ENCODE data around the gene MCM10.
"Not testable (repeated sequence)": the region's sequence is repeated elsewhere in the genome, so short reads cannot be mapped to it uniquely, and the experiment has no call there.

MCM10 gene

DNA sequence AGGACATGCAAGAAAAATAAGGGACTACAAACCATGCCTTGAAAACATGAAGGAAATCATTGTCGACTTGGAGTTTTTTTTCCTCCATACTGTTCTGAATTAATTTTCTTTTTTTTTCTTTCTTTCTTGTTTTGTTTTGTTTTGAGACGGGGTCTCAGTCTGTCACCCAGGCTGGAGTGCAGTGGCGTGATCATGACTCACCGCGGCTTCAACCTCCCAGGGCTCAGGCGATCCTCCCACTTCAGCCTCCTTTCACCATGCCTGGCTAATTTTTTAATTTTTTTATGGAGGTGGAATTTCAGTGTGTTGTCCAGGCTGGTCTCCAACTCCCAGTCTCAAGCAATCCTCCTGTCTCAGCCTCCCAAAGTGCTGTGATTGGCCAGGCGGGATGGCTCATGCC lies 61.2 kb downstream of the MCM10 start:
- FAIRE-seq: no peak

DNA sequence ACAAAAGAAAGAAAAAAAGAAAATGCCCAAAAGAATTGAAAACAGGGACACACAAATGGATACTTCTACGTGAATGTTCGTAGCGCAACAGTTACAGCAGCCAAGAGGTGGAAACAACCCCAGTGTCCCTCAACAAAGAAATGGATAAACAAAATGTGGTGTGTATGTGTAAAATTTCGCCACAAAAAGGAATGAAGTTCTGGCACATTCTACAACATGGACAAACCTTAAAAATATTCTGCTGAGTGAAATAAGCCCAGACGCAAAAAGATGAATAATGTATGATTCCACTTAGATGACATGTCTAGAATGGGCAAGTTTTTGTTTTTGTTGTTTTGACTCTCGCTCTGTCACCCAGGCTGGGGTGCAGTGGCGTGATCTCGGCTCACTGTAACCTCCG lies 61.9 kb downstream of the MCM10 start:
- FAIRE-seq: no peak

DNA sequence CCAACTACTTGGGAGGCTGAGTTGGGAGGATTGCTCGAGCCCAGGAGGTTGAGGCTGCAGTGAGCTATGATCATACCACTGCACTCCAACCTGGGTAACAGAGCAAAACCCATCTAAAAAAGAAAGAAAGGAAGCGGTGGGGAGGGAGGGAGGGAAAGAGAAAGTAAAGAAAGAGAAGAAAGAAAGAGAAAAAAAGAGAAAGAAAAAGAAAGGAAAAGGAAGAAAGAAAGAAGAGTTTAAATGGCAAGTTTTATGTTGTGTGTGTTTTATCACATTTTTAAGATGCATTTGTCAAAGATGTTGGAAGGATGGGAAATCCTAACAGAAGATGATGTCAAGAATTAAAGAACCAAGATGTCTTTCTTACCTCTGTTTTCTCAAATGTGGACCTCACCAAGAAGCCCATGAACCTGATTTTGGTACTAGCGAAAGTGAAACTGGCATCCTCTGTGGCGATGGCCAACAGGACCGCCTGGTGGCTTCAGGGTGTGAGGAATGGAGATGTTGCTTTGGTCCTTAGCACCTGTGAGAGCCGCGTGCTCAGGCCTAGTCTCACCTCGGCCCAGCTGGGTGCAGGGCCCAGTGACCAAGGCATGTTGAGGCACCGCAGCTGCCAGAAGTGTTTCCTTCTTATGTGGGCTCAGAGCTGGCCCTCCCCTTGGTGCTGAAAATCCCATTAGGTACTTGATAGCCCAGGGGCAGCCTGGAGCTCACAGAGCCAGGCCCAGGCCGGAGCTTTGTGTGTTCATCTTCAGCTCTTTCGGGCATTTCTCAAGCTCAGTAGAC lies 63.0 kb downstream of the MCM10 start:
- no peak for FAIRE-seq

DNA sequence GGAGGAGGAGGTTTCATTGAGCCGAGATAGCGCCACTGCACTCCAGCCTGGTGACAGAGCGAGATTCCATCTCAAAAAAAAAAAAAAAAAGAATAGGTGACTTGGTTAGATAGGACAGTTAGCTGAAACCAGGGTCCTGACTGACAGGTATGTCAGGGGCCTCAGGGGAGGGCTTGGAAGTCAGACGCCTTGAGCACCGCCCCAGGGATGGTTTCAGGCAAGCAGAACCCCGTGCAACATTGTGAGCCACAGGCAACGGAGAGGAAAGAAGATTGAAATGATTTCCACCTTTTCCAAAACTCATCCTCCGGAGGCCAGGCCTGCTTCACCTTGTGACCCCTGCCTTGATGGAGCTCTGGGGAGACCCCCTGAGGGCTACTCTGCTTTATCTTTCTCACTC lies 64.2 kb downstream of the MCM10 start:
- no peak for FAIRE-seq

DNA sequence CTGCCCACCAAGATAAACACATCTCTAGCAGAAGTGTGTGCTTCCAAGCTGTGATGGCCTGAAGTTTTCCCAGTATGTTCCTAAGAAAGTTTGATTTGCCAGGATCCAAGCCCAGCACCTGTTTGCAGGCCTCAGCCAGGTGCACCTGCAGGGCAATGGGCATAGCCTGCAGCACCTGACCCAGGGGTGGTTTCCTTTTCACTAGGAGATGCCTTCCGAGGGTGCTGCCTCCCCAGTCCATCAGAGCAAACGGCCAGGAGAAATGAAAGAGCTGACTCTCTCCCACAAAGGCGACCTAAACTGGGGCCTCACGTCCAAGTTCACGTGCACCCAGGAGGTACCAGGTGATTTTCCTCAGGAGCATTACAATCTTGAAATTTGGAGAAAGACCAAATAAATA lies 65.7 kb downstream of the MCM10 start:
- FAIRE-seq: no peak

DNA sequence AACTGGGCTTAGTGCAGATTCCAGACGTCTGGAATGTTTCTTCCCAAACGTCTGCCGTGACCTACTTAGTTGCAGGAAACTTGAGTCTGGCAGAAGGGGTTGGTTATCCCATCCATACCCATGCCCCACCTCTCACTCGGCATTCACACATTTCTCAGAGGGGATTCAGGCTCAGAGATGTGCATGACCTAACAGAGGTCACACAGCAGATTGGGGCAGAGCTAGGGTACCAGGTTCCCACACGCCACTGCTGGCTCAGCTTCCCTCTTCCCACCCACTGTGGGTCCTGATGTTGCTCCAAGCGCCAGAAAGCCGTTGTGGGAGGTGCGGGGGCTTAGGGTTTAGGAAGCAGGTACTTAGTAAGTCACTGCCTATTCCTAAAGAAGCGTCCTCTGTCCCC lies 69.8 kb downstream of the MCM10 start:
- no peak for FAIRE-seq

DNA sequence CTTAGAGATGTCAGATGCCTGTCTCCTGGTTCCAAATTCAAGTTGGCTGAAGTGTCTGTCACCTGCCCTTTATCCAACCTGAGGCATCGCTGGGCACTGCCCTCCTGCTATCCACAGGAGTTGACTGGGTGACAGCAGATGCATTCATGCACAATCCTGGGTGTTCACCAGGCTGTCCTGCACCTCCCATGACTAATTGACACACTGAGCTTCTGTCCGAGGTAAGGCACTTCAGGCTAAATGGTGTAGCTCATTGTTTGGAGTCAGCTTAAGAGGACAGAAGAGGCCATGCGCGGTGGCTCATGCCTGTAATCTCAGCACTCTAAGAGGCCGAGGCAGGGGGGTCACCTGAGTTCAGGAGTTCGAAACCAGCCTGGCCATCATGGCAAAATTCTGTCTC lies 70.5 kb downstream of the MCM10 start:
- no peak for FAIRE-seq

DNA sequence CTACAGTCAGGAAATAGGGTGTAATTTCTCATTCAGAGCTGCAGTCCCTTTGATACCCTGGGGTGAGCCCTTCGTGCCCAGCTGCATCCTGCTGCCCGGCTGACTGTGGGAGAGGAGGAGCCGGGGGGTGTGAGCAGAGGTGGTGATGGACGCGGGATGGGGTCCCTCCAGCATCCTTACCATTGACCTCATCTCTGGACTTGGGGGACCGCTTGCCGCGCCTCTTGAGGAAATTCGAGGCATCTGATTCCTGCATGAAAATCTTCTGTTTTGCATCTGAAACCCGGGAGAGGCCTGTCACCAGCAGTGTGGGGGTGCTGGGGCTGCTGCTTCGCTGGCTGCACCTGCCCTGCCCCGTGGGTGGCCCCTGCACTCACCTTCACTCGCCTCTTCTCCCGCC lies 72.0 kb downstream of the MCM10 start:
- FAIRE-seq: no peak

DNA sequence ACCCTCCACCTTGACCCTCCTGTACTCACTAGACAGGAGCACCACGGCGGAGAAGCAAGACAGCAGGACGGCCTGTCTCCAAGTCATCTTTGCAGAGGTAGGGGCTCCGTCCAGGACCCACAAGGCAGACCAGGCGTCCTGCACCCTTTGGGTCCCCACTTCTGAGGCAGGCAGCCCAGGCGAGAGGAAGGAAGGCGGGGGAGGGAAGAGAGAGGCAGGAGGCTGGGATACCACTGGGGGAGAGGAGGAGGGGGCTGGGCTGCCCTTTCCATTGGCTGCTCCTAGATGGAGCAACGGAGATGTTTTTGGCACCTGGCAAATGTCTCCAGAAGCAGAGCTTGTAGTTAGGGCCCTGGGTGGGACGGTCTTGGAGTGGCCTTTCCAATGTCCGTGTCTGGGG lies 72.8 kb downstream of the MCM10 start, which contains the start of gene UCMA:
Gene UCMA, minus strand, starts transcription at position 203 of the 400 bp plus-strand sequence. Its CDS starts 116 bp downstream, at position 87.
- FAIRE-seq: no peak

DNA sequence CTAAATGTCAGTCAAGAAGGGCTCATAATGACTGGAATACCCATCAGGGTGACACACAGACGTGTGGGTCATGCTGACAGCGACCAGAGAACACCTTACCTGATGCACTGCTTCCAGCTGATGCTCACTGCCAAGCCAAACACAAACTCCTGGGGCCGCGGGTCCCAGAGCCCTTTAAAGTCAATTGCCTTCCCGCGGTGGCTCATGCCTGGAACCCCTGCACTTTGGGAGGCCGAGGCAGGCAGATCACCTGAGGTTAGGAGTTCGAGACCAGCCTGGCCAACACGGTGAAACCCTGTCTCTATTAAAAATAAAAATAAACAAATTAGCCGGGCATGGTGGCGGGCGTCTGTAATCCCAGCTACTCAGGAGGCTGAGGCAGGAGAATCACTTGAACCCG lies 73.4 kb downstream of the MCM10 start:
- not testable (repeated sequence) for FAIRE-seq

DNA sequence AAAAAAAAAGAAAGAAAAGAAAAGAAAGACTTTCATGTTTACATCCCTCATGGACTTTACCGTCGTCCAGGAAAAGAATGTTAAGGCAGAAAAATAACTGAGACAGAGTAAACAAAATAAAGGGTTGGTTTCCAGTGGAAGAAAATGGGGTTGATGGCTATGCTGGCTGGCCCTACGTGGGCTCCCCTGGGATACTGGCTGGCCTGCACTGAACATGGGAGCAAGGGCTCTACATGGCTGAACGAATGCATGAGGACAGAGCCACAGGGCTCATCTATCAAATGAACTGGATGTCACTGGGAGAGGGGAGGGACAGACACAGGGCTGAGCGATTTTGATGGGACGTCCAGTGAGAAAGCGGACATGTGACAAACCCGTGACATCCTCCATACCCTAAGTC lies 75.3 kb downstream of the MCM10 start:
- no peak for FAIRE-seq

DNA sequence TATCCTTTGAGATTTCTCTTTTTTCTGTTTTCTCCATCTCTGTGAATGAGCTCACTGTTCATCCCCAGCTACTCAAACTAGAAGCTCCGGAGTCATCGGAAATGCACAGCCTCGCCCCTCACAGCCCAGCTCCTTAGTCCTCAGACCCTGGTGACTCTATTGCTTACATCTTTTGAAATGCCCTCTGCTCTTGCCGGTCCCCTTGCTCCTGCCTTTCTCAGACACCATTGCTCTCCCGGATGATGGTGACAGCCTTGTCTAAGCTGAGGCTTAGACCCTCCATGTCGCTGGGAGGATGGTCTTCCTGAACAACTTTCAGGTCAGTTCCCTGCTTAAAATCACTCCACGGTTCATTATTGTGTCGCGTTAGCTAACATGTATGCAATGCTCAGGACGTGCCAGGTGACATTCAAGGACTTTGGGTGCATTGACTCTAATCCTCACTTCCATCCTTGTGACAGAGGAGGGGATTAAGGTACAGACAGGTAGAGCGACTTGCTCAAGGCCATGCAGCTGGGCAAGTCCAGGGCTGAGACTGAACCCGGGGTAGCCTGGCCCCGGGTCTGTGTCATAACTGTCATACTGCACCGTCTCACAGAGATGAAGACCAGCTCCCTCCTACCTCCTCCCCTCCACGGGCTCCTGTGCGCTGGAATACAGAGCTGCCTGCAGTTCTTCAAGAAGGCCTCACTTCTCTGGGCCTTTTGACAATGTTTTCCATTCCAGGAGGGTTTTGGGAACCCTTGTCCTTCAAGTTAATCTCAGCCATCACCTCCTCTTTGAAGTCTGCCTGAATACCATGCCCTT lies 77.1 kb downstream of the MCM10 start:
- no peak for FAIRE-seq

DNA sequence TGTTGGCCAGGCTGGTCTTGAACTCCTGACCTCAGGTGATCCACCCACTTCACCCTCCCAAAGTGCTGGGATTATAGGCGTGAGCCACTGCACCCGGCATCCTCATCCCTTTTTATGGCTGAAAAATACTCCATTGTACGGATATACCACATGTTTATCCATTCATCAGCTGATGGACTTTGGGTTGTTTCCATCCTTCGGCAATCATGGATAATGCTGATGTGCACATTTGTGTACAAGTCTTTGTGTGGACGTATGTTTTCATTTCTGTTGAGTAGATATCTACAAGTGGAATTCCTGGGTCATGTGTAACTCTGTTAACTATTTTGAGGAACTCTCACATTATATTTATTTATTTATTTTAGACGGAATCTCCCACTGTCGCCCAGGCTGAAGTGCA lies 78.6 kb downstream of the MCM10 start:
- no peak for FAIRE-seq

DNA sequence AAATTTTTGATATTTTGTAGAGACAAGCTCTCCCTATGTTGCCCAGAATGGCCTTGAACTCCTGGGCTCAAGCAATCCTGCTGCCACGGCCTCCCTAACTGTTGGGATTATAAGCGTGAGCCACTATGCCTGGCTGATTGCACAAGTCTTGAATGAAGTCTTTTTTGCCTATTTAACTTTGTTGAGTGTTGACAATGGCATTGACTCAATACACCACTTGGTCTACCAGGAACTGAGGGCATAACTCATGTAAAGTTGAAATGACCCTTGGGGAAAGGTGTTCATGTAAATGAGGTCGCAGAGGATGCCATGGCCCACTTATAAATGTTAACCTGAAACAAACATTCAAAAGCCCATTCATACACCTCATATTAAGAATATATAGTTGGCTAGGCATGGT lies 80.3 kb downstream of the MCM10 start:
- no peak for FAIRE-seq

DNA sequence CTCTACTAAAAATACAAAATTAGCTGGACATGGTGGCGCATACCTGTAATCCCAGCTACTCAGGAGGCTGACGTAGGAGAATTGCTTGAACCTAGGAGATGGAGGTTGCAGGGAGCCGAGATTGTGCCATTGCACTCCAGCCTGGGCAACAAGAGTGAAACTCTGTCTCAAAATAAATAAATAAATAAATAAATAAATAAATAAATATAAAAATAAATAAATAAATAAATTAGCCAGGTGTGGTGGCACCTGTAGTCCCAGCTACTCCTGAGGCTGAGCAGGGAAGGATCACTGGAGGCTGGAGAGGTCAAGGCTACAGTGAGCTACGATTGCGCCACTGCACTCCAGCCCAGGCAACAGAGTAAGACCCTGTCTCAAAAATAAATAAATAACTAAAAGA lies 80.9 kb downstream of the MCM10 start:
- FAIRE-seq: not testable (repeated sequence)

DNA sequence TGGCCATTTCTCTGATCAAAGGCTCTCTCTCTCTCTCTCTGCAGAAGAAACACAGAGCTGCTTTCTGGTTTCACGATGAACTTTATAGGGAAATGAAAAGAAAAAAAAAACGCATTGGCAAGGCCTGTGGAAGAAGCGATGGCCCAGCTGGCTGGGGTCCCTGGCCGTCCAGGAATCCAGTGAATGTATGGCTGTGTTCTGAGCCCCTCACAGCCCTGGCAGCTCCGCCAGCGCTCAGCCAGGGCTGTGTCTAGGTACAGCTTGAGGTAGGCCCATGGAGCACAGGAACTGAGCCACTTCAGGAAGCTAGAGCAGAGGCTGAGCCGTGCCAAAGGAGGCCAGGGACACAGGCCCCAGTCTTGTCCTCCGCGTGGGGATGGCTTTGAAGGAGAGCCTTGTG lies 85.9 kb downstream of the MCM10 start:
- no peak for FAIRE-seq

DNA sequence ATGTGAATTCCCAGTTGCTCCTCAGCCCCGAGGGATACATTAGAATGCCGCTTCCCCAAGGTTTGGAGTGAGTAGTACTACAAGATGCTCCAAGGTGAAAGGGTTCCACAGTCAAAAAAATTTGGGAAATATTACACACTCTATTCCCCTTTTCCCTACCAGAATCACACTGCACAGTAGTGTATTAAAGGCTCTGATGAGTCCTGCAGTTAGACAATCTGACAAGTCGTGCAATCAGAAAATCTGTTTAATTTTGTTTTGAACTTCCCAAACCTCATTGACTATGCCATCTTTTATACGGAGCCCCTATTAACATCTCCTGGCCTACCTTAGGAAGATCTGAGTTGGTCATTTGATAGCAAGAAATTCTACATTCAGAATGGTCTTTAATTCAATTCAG lies 86.4 kb downstream of the MCM10 start:
- no peak for FAIRE-seq

DNA sequence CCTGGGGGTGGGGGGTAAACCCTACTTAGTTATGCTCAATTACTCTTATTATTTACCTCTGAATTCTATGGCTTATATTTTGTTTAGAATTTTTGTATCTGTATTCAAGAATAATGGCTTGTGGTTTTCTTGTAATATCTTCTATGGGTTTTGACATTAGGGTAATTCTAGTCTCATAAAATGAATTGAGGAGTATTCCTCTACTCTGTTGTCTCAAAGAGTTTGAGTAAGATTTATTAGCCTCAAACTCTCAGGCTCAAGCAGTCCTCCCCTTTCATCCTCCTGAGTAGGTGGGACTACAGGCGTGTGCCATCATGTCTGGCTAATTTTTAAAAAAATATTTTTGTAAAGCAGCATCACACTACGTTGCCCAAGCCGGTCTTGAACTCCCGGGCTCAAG lies 92.4 kb downstream of the MCM10 start:
- no peak for FAIRE-seq

DNA sequence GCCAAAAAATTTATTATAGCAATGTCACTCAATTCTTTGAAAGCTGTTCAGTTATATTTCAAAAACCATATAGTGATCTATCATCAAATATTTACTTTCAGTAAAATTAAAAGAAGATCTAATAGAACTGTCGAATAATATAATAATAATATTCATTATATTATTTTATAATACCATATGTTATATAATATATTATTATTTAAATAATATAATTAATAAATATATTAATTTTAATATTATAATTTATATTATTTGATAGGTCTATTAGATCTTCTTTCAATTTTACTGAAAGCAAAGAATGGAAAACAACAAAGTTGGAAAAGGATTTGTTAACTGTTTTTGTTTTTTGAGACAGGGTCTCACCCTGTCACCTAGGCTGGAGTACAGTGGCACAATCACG lies 95.3 kb downstream of the MCM10 start:
- peak; percentile 61 for FAIRE-seq

DNA sequence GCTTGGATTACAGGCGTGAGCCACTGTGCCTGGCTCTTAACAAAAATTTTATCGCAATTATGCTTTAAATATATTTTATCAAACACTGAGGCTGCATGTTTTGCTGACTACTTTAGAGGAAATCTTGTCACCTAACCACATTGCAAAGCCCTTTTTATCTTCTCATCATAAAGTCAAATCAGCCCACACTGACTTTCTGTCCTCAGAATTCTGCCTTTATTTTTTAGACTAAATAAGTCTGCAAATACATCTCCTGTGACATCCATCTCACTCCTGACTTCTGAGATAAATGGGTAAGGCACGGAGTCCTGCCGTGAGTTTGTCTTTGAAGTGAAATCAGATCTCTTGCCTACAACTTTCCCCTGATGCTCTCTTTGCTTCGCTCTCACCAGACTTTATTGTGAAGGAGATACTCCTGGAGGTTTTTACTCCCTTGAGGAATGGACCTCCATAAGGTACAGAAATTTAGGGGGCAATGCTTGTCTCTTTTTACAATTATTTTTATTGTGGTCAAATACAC lies 96.3 kb downstream of the MCM10 start:
- FAIRE-seq: no peak
